ENCODE measurements around the gene RCVRN.

Gene RCVRN

GRCh38 chr17:9917131-9917530, 12.1 kb upstream of the RCVRN start:
- no peaks in the 10 kb centered on the region for H3K9me3 ChIP-seq
- no peaks in the 10 kb centered on the region for H3K4me1 ChIP-seq
- H3K4me3 ChIP-seq: no peak overlapping the region
- no peak overlapping the region for H3K27ac ChIP-seq
- intact Hi-C loops (cut with DNase I; ENCODE audit: low total_unique reads): no loop called here
- H3K36me3 ChIP-seq: peaks cover 0 to 22% (median 14%) of the 10 kb centered on the region in 3 donors
- no peaks in the 10 kb centered on the region for H3K27me3 ChIP-seq
- DNase-seq: no peak
- no peak for TF ChIP-seq CTCF (IDR thresholded peaks at IDR 0.05)

GRCh38 chr17:9916108-9916507, 11.0 kb upstream of the RCVRN start:
- Histone ChIP-seq H3K27ac (no peak overlapping the region), H3K36me3 (peaks cover 0 to 22% (median 14%) of the 10 kb centered on the region in 3 donors), H3K9me3 (no peaks in the 10 kb centered on the region), H3K27me3 (no peaks in the 10 kb centered on the region), H3K4me3 (no peak overlapping the region), H3K4me1 (no peaks in the 10 kb centered on the region)
- intact Hi-C loops (cut with DNase I; ENCODE audit: low total_unique reads): no loop called here
- no peak for TF ChIP-seq CTCF (IDR thresholded peaks at IDR 0.05)
- no peak for DNase-seq

DNA sequence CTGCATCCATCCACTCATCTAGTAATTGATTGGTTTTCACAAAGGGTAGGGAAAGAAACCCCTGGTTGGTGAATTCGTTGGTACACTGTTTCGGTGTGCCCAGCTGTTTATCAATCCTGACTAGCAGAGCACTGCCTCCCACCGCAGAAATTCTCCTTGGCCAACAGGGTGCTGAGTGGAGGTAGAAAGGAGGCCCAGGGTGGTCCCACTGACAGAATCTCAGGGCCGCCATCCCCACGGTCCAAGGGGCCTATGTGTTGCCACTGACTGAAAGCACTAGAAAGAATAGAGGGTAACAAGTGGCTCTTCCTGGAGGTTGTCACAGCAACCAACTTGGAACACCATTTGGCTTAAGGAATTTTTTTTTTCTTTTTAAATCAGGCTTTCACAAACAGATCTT, 8.4 kb upstream of the RCVRN start:
- H3K9me3 ChIP-seq: no peaks in the 10 kb centered on the region
- H3K36me3 ChIP-seq: peaks cover 0 to 22% (median 14%) of the 10 kb centered on the region in 3 donors
- intact Hi-C loops (cut with DNase I; ENCODE audit: low total_unique reads): no loop called here
- H3K4me1 ChIP-seq: no peaks in the 10 kb centered on the region
- no peak for DNase-seq
- H3K27ac ChIP-seq: no peak overlapping the region
- no peak overlapping the region for H3K4me3 ChIP-seq
- H3K27me3 ChIP-seq: peaks cover 0 to 5% of the 10 kb centered on the region in 2 donors
- no peak for TF ChIP-seq CTCF (IDR thresholded peaks at IDR 0.05)

DNA sequence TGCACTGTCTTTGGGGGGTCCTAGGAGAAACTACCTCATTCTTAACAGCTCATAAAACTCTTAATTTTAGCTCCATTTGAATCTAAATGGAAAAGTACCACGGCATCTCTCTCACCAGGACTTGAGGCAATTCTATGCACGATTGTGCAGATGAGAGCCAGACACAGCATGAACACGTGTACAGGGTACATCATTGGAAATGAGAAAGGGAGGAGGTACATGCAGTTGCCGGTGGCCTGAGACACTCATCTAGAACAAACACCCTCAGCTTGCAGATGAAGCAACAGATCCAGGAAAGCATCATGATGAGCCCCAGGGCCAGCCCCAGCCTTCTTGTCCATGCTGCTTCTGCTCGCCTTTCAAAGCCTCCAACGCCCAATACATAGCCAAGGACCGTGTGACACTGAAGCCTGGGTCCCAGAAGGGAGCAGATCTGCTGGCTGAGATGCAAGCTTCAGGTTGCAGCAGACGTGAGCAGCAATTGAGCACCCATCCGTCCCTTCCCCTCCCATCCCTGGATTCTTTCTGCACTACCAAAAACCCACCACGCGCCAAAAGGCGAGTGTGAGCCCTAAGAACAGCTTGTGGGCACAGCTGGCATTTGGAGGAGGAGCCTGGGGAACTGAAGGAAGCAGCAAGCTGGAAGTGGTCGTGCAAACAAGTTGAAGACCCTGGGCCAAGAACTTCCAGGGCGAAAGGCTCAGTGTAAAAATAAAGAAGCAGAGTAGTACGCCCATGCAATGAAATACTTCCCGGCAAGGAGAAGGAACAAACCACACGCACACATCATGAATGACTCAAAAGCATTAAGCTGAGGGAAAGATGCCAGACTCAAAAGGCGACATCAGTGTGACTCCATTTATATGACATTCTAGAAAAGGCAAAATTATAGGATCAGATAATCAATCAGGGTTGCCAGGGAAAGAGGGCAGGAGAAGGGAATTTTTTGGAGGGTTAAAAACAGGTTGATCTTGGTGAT, 7.3 kb upstream of the RCVRN start:
- Histone ChIP-seq H3K36me3 (peaks cover 0 to 17% (median 13%) of the 10 kb centered on the region in 3 donors), H3K27ac (no peak overlapping the region), H3K9me3 (no peaks in the 10 kb centered on the region), H3K27me3 (peaks cover 0 to 5% of the 10 kb centered on the region in 2 donors), H3K4me3 (no peak overlapping the region), H3K4me1 (no peaks in the 10 kb centered on the region)
- no peak for TF ChIP-seq CTCF (IDR thresholded peaks at IDR 0.05)
- no peak for DNase-seq
- intact Hi-C loops (cut with DNase I; ENCODE audit: low total_unique reads): no loop called here

- intact Hi-C loops (cut with DNase I; ENCODE audit: low total_unique reads): no loop called here
- Histone ChIP-seq H3K27ac (no peak overlapping the region), H3K4me1 (no peaks in the 10 kb centered on the region), H3K36me3 (peaks cover 0 to 4% (median 4%) of the 10 kb centered on the region in 3 donors), H3K4me3 (no peak overlapping the region), H3K9me3 (no peaks in the 10 kb centered on the region), H3K27me3 (peaks cover 0 to 5% of the 10 kb centered on the region in 2 donors)
- TF ChIP-seq CTCF (IDR thresholded peaks at IDR 0.05): no peak
- no peak for DNase-seq
Measured at GRCh38 chr17:9911089-9911488, 6.0 kb upstream of the RCVRN start.

Data from tibial artery (tissue), 4 donors.